Heart left ventricle (tissue), 13 donors: Measurements from ENCODE around the gene CCL18.

ENCODE experiments used
- CTCF ChIP-seq, 12 donors: fragments of 200-600 bp; sonication (generic) in 4 of 12; IDR thresholded peaks; one replicate each; pipeline versions ENCODE4 v1.5.0 to v1.8.0; 2018 to 2022; ENCODE audit warnings: antibody characterized with exemption in 12 of 12, mild to moderate bottlenecking in 5 of 12
- POLR2A ChIP-seq, 2 donors: fragments of 450-650 bp; IDR thresholded peaks; one replicate each; pipeline ENCODE4 v1.6.1; 2017; ENCODE audit warnings: antibody characterized with exemption in 2 of 2, mild to moderate bottlenecking in 2 of 2, moderate library complexity in 2 of 2
- donor health status: ischemic (EF 13 %, LVEDD 7.1; RV severe dilation, severe dysfunction).
- donor health status: DM: no; HTN: yes; CAD: no.
- donor health status: DM: no; HTN: no; CAD: no.
- donor health status: ischemic (EF 25% LVEDD 6.9; RV normal size, moderate dysfunction).
- donor health status: ischemic (EF 25% LVEDD 5.7; RV mildly dilated, moderate dysfunction).
- donor health status: ischemic (EF 35%, LVEDD 5.7; RV mildly dilated, moderate dysfunction).
- donor health status: nonischemic (EF 11% LVEDD 7.7; RV severe dilation, severe dysfunction).
- donor health status: DM: yes; HTN: yes; CAD: no.
- donor health status: PGD.
- donor health status: ischemic (EF 29% LVEDD 5.4; RV normal size, mild dysfunction).
- donor health status: nonischemic (EF 23%, LVEDD 6.1; RV moderate dilation, normal function).

- TF ChIP-seq CTCF (IDR thresholded peaks at IDR 0.05) (no peak), POLR2A (IDR thresholded peaks at IDR 0.05) (no peak)
Observed at GRCh38 chr17:36048066-36048465, 16.0 kb upstream of the CCL18 start.
